GM23338 (cell line): Measurements from ENCODE around the gene PUM2. TPM values are rescaled to one million over a fixed set of nuclear protein-coding genes. Genes with fewer than 3 reads are reported as not detected.

Source experiments
- ATAC-seq: fragments of 200-7000 bp; cut with Tn5 transposase; 3 replicates; pipeline ENCODE4 v1.9.1; 2020
- DNase-seq: peaks from one replicate; pipeline ENCODE4 v3.0.0-alpha.2; 2015; ENCODE audit warnings: low spot score
- H2AFZ ChIP-seq: fragments of 200-600 bp; sonication (generic); 2 replicates; pipeline ENCODE4 v1.8.0; 2016; ENCODE audit warnings: antibody characterized with exemption, mild to moderate bottlenecking, moderate library complexity
- H3F3A ChIP-seq: fragments of 200-600 bp; sonication (generic); replicated peaks from 2 replicates; pipeline ENCODE4 v1.8.0; 2017; ENCODE audit warnings: antibody characterized with exemption, mixed run types, low read depth
- H3K27ac ChIP-seq: fragments of 200-600 bp; sonication (generic); 2 replicates; pipeline ENCODE4 v1.6.1; 2016; ENCODE audit warnings: low read depth
- H3K27me3 ChIP-seq: fragments of 200-600 bp; sonication (generic); 2 replicates; pipeline ENCODE4 v1.8.0; 2016; ENCODE audit warnings: mild to moderate bottlenecking, mixed run types, moderate library complexity; ENCODE audit not compliant: insufficient read depth
- H3K36me3 ChIP-seq: fragments of 200-600 bp; sonication (generic); 2 replicates; pipeline ENCODE4 v1.8.0; 2016; ENCODE audit warnings: mild to moderate bottlenecking; ENCODE audit not compliant: insufficient read depth
- H3K4me1 ChIP-seq: fragments of 200-600 bp; sonication (generic); 2 replicates; pipeline ENCODE4 v1.8.0; 2016; ENCODE audit warnings: mild to moderate bottlenecking, moderate library complexity; ENCODE audit not compliant: insufficient read depth
- H3K4me2 ChIP-seq: fragments of 200-600 bp; sonication (generic); 2 replicates; pipeline ENCODE4 v1.7.1; 2017; ENCODE audit warnings: mixed run types
- H3K4me3 ChIP-seq: fragments of 200-600 bp; sonication (generic); 2 replicates; pipeline ENCODE4 v1.6.1; 2016; ENCODE audit warnings: mixed run types
- H3K79me2 ChIP-seq: fragments of 200-600 bp; sonication (generic); replicated peaks from 2 replicates; pipeline ENCODE4 v1.8.0; 2017; ENCODE audit warnings: mild to moderate bottlenecking; ENCODE audit not compliant: insufficient read depth
- H3K9me2 ChIP-seq: fragments of 200-600 bp; sonication (generic); 2 replicates; pipeline ENCODE4 v1.8.0; 2017; ENCODE audit not compliant: insufficient read depth
- H4K20me1 ChIP-seq: fragments of 200-600 bp; sonication (generic); replicated peaks from 2 replicates; pipeline ENCODE4 v1.8.0; 2017; ENCODE audit warnings: mild to moderate bottlenecking; ENCODE audit not compliant: insufficient read depth
- H3K27ac Mint-ChIP-seq: 2 replicates; pipeline ENCODE4 v1.8.0; 2020; ENCODE audit warnings: inconsistent platforms, mild to moderate bottlenecking, moderate library complexity, mixed read lengths
- H3K27me3 Mint-ChIP-seq: 3 replicates; pipeline ENCODE4 v1.8.0; 2022; ENCODE audit warnings: low read depth, mild to moderate bottlenecking, moderate library complexity, mixed read lengths, inconsistent platforms; ENCODE audit not compliant: insufficient read depth, poor library complexity
- H3K36me3 Mint-ChIP-seq: 3 replicates; pipeline ENCODE4 v1.8.0; 2021; ENCODE audit warnings: low read depth, mild to moderate bottlenecking, inconsistent platforms, moderate library complexity, mixed read lengths
- H3K4me1 Mint-ChIP-seq: 3 replicates; pipeline ENCODE4 v1.8.0; 2020; ENCODE audit warnings: mild to moderate bottlenecking, inconsistent platforms, mixed read lengths
- H3K4me3 Mint-ChIP-seq: 3 replicates; pipeline ENCODE4 v1.8.0; 2021; ENCODE audit warnings: moderate library complexity, mild to moderate bottlenecking, inconsistent platforms, mixed read lengths
- H3K9me3 Mint-ChIP-seq: 3 replicates; pipeline ENCODE4 v1.8.0; 2020; ENCODE audit warnings: moderate library complexity, mild to moderate bottlenecking, inconsistent platforms, mixed read lengths
- CREB1 ChIP-seq: fragments of 250-450 bp; sonication (Bioruptor Pico); IDR thresholded peaks from 2 replicates; pipeline ENCODE4 v1.5.0; 2020; ENCODE audit warnings: low read depth, mild to moderate bottlenecking, moderate library complexity
- ETS1 ChIP-seq: IDR thresholded peaks from 2 replicates; pipeline ENCODE4 v1.6.1; 2016; ENCODE audit warnings: antibody characterized with exemption
- EZH2 ChIP-seq: fragments of 200-600 bp; sonication (generic); IDR thresholded peaks from one replicate; pipeline ENCODE4 v1.8.0; 2017; ENCODE audit warnings: antibody characterized with exemption, mild to moderate bottlenecking, low read depth; ENCODE audit not compliant: unreplicated experiment
- EZH2phosphoT487 ChIP-seq: fragments of 200-600 bp; sonication (generic); IDR thresholded peaks from one replicate; pipeline ENCODE4 v1.8.1; 2018; ENCODE audit warnings: antibody characterized with exemption; ENCODE audit not compliant: unreplicated experiment
- JUNB ChIP-seq: IDR thresholded peaks from one replicate; pipeline ENCODE4 v1.6.1; 2016; ENCODE audit warnings: antibody characterized with exemption; ENCODE audit not compliant: unreplicated experiment
- NANOG ChIP-seq: IDR thresholded peaks from 2 replicates; pipeline ENCODE4 v1.6.1; 2016; ENCODE audit warnings: antibody characterized with exemption, borderline replicate concordance
- POLR2AphosphoS5 ChIP-seq: IDR thresholded peaks from 2 replicates; pipeline ENCODE4 v1.6.1; 2016; ENCODE audit warnings: antibody characterized with exemption, low read depth
- REST ChIP-seq: IDR thresholded peaks from one replicate; pipeline ENCODE4 v1.6.1; 2018; ENCODE audit warnings: antibody characterized with exemption; ENCODE audit not compliant: unreplicated experiment
- STAT1 ChIP-seq: IDR thresholded peaks from one replicate; pipeline ENCODE4 v1.6.1; 2016; ENCODE audit warnings: antibody characterized with exemption; ENCODE audit not compliant: unreplicated experiment
- ZNF114 ChIP-seq: fragments of 250-450 bp; sonication (Bioruptor Pico); IDR thresholded peaks from 2 replicates; pipeline ENCODE4 v1.5.0; 2020; ENCODE audit warnings: mild to moderate bottlenecking, moderate library complexity
- ZNF331 ChIP-seq: fragments of 250-450 bp; sonication (Bioruptor Pico); IDR thresholded peaks from 2 replicates; pipeline ENCODE4 v1.5.0; 2020; ENCODE audit warnings: low read depth, mild to moderate bottlenecking, moderate library complexity
- polyA plus RNA-seq: library from polyadenylated mRNA; unstranded; fragments of >200 nt; fragmentation: Nextera tagmentation; extraction: Ambion mirVana; gene quantifications from 2 replicates; pipeline ENCODE4 v1.2.1, GENCODE V29; 2016
- total RNA-seq: library from RNA; depleted of rRNA; stranded (reverse); fragments of >200 nt; shearing (Covaris generic); gene quantifications from 2 replicates; pipeline ENCODE4 v1.2.3, GENCODE V29; 2014
- TF ChIP-seq, protein P1 (sequence below), 2 experiments: fragments of 200-600 bp in 1 of 2; sonication (generic) in 1 of 2; conservative IDR thresholded peaks; 2 replicates each; pipeline versions ENCODE4 v1.5.1 to v1.6.1; 2016 to 2017; ENCODE audit warnings: antibody characterized with exemption in 2 of 2, low read depth in 2 of 2, mild to moderate bottlenecking in 2 of 2, moderate library complexity in 1 of 2
- TF ChIP-seq, protein P2 (sequence below): fragments of 250-450 bp; sonication (Bioruptor Pico); IDR thresholded peaks from 2 replicates; pipeline ENCODE4 v1.5.0; 2020; ENCODE audit warnings: mild to moderate bottlenecking, moderate library complexity

The PUM2 gene
- total and polyA plus RNA-seq, 2 experiments from 2014 or later, result 29.9 to 94.1 TPM

DNA sequence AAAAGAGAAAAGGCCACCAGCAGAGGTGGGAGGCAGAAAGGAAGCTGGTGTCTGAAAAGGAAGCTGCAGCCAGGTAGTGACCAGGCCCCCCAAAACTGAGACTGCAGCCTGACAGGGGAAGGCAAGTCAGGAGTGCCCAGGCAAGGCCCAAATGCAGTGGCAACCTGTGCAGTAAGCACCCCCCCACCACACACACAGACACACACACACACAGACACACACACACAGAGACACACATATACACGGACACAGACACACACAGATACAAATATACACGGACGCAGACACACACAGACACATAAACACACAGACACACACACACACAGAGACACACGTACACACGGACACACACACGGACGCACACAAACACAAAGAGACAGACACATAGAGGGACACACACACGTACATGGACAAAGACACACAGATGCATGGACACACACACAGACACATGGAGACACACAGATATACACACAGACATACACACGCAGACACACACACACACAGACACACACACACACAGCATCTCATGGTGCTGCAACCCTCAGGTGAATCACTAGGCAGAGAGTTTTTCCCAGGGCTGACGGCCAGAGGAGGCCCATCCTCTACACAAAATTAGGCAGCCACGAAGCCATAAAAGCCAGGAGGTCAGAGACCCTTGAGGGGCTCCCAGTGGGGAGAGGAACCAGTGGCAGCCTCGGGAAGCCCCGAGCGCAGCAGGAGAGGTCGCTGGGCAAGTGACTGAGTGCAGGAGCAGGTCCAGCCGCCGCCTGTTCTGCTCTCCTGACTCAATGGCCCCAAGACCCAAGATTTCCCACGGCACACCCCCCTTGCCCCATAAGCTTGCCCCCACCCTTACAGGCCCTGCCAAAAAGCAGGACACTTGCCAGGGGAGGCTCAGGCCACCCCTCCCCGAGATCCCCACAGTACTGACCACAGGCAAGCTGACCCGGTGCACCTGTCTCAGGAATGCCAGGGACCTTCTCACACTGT is 132.0 kb downstream of the PUM2 start:
- Histone ChIP-seq H3F3A (no peaks in the 10 kb centered on the region; the same call in 1 of the 2 replicates), H3K4me3 (no peak overlapping the region), H3K4me1 (peaks cover 31% of the 10 kb centered on the region), H3K36me3 (no peaks in the 10 kb centered on the region), H4K20me1 (peaks cover 7% of the 10 kb centered on the region), H2AFZ (no peak overlapping the region), H3K4me2 (no peak overlapping the region), H3K79me2 (peaks cover 90% of the 10 kb centered on the region), H3K9me2 (no peaks in the 10 kb centered on the region), H3K27ac (no peak overlapping the region), H3K27me3 (no peaks in the 10 kb centered on the region)
- TF ChIP-seq ZNF331 (CRISPR knock-in tag) (no peak), EZH2 (no peak), STAT1 (no peak), ZNF114 (CRISPR knock-in tag) (no peak), REST (no peak), ETS1 (no peak), JUNB (no peak), CREB1 (no peak), NANOG (no peak), EZH2phosphoT487 (no peak), POLR2AphosphoS5 (no peak)
- TF ChIP-seq, protein P1, sequence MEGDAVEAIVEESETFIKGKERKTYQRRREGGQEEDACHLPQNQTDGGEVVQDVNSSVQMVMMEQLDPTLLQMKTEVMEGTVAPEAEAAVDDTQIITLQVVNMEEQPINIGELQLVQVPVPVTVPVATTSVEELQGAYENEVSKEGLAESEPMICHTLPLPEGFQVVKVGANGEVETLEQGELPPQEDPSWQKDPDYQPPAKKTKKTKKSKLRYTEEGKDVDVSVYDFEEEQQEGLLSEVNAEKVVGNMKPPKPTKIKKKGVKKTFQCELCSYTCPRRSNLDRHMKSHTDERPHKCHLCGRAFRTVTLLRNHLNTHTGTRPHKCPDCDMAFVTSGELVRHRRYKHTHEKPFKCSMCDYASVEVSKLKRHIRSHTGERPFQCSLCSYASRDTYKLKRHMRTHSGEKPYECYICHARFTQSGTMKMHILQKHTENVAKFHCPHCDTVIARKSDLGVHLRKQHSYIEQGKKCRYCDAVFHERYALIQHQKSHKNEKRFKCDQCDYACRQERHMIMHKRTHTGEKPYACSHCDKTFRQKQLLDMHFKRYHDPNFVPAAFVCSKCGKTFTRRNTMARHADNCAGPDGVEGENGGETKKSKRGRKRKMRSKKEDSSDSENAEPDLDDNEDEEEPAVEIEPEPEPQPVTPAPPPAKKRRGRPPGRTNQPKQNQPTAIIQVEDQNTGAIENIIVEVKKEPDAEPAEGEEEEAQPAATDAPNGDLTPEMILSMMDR (conservative IDR thresholded peaks at IDR 0.05; ENCODE audit: low read depth in 2 of 2), result no peak
- TF ChIP-seq, protein P2, sequence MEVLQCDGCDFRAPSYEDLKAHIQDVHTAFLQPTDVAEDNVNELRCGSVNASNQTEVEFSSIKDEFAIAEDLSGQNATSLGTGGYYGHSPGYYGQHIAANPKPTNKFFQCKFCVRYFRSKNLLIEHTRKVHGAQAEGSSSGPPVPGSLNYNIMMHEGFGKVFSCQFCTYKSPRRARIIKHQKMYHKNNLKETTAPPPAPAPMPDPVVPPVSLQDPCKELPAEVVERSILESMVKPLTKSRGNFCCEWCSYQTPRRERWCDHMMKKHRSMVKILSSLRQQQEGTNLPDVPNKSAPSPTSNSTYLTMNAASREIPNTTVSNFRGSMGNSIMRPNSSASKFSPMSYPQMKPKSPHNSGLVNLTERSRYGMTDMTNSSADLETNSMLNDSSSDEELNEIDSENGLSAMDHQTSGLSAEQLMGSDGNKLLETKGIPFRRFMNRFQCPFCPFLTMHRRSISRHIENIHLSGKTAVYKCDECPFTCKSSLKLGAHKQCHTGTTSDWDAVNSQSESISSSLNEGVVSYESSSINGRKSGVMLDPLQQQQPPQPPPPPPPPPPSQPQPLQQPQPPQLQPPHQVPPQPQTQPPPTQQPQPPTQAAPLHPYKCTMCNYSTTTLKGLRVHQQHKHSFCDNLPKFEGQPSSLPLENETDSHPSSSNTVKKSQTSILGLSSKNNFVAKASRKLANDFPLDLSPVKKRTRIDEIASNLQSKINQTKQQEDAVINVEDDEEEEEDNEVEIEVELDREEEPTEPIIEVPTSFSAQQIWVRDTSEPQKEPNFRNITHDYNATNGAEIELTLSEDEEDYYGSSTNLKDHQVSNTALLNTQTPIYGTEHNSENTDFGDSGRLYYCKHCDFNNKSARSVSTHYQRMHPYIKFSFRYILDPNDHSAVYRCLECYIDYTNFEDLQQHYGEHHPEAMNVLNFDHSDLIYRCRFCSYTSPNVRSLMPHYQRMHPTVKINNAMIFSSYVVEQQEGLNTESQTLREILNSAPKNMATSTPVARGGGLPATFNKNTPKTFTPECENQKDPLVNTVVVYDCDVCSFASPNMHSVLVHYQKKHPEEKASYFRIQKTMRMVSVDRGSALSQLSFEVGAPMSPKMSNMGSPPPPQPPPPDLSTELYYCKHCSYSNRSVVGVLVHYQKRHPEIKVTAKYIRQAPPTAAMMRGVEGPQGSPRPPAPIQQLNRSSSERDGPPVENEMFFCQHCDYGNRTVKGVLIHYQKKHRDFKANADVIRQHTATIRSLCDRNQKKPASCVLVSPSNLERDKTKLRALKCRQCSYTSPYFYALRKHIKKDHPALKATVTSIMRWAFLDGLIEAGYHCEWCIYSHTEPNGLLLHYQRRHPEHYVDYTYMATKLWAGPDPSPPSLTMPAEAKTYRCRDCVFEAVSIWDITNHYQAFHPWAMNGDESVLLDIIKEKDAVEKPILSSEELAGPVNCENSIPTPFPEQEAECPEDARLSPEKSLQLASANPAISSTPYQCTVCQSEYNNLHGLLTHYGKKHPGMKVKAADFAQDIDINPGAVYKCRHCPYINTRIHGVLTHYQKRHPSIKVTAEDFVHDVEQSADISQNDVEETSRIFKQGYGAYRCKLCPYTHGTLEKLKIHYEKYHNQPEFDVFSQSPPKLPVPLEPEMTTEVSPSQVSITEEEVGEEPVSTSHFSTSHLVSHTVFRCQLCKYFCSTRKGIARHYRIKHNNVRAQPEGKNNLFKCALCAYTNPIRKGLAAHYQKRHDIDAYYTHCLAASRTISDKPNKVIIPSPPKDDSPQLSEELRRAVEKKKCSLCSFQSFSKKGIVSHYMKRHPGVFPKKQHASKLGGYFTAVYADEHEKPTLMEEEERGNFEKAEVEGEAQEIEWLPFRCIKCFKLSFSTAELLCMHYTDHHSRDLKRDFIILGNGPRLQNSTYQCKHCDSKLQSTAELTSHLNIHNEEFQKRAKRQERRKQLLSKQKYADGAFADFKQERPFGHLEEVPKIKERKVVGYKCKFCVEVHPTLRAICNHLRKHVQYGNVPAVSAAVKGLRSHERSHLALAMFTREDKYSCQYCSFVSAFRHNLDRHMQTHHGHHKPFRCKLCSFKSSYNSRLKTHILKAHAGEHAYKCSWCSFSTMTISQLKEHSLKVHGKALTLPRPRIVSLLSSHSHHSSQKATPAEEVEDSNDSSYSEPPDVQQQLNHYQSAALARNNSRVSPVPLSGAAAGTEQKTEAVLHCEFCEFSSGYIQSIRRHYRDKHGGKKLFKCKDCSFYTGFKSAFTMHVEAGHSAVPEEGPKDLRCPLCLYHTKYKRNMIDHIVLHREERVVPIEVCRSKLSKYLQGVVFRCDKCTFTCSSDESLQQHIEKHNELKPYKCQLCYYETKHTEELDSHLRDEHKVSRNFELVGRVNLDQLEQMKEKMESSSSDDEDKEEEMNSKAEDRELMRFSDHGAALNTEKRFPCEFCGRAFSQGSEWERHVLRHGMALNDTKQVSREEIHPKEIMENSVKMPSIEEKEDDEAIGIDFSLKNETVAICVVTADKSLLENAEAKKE (CRISPR knock-in tag), result no peak
- ATAC-seq (no peak), DNase-seq (no peak)
- Mint-ChIP-seq H3K4me3 (no peak overlapping the region), H3K36me3 (peaks cover 24% of the 10 kb centered on the region), H3K4me1 (peaks cover 55% of the 10 kb centered on the region), H3K9me3 (no peaks in the 10 kb centered on the region), H3K27ac (no peak overlapping the region), H3K27me3 (peaks cover 7% of the 10 kb centered on the region)
